Measurements from ENCODE around the gene S1PR3.
A peak's percentile ranks its signal among the peaks of the same experiment; 100 is the strongest.

The S1PR3 gene

DNA sequence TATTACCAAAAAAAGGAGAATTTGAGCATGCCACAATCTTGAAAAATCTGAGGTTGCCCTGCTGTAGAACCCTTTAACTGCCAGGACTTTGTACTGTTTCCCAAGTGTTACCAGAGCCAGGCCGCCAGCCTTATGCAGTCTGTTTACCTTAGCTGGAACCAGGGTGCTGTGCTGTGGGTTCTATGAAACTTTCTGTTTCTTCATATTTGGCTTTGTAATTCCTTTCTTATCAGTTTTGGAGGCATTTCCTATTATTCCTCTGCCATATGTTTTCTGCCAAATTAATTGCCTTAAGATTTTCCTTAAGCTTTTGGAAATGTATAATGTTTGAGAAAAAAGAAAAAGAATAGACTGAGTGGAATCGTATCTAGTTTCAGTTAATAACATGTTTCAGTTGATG is 2.1 kb downstream of the S1PR3 start:
- DNase-seq (ENCODE audit: low spot score), result no peak

DNA sequence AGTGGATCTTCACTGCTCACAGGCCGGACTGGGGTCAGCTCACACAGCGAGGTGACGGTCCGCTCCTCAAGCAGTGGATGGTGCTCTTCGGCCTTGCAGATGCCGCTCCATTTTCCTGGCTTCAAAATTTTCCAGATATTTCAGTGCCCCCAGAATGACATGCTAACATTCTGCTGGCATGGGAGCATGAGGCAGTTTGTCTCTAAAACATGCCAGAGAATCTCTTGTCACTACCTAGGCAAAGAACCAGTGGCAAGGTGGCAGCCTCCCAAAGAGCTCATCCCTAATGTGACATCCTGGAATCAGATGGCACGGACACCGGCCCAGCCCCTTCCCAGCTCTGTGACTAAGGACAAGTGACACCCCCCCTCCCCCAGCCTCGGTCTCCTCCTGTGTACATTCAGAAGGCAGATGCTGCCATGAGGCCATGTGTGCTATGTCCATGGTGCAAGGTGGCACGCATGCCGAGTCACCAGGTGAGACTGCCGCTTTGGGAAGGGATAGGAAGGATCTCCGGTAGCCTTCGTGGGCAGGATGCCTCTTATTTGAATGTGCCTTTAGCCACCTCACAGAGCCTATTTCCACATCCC is 2.7 kb downstream of the S1PR3 start:
- no peak for DNase-seq (ENCODE audit: low spot score)

DNA sequence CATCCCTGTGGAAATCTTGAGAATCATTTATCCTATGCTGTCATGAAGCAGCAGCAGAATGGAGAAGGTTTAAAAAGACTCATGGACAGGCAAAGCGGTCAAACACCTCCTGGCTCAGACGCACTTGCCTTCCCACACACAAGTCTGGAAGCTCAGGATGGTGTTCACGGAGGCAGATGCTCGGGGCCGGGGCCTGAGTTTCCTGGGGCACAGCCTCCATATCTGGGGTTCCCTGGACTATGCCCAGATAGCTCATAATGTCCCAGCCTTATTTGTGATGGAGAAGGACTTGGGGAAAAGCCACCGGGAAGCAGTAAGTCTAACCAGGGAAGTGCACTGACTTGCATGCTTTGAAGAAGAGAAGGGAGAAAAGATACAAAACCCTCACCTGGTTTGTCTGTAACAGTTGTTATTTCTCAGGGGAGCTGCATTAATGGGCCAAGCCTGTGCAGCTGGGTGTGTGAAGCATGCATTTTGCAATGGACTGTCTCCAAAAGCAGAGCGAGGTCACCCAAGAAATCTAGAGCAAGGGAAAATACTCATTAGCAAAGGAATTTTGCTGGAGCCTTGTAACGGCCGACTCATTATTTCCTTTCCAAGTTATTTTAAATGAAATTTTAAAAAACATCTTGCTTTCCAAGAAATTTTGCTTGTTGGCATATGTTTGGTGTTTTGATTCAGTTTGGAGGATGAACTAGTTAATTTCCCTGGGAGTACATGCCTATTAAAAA is 3.4 kb downstream of the S1PR3 start:
- DNase-seq (ENCODE audit: low spot score), result no peak

DNA sequence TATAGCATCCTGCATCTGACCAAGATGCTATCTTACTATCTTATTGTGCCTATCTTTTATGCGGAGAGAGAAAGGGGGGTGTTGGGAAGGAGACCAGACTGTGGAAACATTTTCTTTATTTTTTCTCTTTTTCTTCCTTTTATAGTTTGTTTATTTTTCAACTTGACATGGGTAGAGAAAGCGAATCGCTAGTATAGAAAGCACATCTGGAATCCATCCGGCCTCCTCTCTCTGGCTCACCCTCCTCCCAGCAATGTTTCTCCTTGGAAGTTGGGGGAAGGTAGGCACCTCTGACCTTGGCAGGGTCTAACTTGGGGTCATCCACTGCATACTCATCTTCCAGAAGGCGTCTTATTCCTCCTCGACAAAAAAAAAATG is 3.9 kb downstream of the S1PR3 start:
- DNase-seq (ENCODE audit: low spot score), result no peak

DNA sequence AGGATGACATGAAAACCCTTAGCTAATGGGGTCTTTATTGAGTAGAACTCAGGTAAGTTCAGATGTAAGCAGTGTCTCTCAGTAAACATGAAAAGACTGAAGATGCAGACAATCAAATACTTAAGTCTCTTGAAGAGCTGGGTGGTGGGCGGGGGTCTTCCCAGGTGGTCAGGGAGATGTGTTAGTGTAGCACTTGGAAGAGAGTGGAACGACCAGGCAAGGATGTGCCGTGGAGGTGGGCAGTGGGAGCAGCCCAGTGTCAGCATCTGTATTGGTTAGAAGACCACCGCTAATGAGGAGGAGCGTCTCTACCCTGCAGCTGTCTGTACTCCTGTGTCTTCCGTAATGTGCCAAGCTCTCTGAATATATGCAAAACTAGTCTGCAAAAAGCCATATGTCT is 4.4 kb downstream of the S1PR3 start:
- DNase-seq (ENCODE audit: low spot score), result no peak

DNA sequence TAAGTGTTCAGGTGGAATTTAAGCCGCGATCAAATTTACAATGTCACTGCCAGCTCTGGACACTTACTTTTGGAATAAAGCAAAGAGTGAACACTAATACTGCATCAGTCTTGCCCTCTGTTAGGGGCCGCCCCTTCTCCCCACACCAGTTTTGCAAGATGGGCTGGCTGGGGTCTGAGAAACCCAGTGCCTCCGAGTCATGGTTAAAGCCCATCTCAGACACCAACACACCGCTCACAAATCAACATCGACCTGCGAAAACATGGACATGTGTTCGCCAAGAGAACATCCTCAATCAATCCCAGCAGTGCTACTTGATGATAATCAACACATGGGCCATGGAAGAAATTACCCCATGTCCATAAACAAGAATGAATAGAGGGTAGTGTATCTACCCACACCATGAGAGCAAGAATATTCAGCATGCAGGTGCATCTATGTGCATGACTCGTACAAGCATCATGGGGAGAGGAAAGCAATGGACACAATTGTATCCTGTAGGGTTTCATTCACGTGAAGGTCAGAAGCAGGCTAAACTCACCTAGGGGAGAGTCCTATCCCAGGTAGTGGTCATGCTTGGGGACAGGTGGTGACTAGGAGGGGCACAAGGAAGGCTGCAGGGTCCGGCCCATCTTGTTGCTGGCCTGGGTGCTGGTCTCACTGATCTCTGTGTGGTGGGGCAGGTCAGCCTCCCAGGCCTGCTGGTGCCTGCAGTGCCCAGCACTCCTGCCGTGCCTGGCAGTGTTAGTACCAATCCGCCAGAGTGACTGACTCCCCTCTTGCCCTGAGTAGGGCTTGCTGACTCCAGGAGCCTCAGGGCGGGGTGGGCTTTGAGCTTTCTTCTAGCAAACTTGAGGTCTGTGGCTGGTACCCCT is 5.0 kb downstream of the S1PR3 start:
- no peak for DNase-seq (ENCODE audit: low spot score)

DNA sequence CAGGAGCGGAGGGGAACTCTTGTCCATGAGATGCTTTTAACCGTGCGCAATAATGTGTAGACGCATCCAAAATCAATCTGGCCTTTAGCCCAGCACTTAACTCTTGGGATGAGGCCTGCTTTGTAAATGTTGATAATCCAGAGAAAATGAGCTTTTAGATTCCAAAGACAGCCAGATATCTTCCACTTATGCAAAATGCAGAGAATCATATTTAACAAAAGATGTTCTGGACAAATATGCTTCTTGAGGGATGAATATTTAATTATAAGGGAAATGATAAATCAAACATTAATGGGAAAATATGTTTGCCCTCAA is 5.6 kb downstream of the S1PR3 start:
- no peak for DNase-seq (ENCODE audit: low spot score)

DNA sequence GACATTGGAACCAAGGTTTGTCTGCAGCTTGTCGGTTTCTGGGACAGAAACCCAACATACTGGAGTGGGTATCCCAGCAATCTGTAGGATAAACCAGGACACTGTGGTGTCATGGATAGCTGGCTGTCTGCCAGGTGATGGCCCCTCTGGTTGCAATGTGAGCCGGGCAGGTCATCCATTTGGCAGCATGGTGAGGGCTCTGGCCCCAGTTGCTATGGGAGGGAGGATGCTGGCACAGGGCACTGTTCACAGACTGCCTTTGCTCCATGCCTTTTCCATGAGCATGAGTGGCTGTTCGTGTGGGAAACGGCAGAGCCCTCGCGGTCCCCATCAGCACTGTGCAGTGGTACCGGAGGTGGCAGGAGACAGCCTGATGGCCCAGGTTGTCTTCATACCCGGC is 6.4 kb downstream of the S1PR3 start:
- DNase-seq (ENCODE audit: low spot score), result no peak

DNA sequence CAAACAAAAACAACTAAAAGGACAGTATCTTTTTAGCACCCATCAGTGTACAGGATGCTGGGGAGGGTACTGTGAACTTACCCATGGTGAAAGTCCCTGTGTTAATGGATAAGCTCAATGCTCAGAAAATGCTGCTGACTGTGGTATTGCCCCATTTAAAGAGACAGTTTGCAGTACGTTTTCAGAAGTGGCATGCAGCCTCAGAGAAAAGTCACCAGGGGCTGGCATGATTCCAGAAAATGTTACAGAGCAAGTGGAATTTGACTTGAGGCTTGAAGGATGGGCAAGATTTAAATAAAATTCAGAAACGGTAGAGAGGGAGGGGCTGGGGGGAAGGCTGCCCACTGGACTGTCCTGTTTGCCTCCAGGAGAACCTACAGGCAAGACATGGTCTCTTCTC is 7.2 kb downstream of the S1PR3 start:
- DNase-seq (ENCODE audit: low spot score), result no peak

DNA sequence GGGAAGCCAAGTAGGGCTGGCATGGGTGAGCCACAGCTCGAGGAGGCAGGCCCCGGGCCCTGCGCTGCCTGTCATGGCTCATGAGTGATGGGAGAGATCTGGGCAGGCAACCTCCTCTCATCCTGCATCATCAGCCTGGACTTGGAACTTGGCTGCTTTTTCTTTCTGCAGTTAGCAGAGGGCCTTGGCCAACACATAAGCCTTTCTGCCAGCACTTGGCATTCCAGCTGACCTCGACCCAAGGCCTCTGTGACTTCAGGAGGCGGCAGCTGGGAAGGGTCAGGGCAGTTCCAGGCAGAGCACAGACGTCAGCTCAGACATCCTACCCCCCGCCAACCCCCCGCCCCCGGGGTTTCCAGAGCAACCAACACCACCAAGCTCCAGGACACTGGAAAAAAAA is 7.6 kb downstream of the S1PR3 start:
- DNase-seq (ENCODE audit: low spot score), result no peak

DNA sequence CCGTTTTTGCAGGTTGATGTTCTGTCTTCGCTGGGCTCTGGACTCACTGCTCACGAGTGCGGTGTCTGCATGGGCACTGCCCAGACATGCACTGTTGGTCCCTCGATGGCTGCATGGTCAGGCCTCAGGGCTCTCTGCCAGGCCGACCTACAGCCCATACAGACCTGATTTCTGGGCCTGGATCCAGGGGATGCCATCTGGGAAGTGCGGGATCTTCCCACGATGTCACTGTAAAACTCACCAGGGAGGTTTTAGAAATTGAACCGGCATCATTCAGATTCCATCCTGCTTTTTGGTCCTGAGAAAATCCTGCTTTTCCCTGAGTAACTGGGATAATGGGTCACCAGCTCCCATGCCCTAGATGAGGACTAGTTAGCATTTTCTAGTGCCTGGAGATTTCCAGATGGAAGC is 9.1 kb downstream of the S1PR3 start:
- no peak for DNase-seq (ENCODE audit: low spot score)

DNA sequence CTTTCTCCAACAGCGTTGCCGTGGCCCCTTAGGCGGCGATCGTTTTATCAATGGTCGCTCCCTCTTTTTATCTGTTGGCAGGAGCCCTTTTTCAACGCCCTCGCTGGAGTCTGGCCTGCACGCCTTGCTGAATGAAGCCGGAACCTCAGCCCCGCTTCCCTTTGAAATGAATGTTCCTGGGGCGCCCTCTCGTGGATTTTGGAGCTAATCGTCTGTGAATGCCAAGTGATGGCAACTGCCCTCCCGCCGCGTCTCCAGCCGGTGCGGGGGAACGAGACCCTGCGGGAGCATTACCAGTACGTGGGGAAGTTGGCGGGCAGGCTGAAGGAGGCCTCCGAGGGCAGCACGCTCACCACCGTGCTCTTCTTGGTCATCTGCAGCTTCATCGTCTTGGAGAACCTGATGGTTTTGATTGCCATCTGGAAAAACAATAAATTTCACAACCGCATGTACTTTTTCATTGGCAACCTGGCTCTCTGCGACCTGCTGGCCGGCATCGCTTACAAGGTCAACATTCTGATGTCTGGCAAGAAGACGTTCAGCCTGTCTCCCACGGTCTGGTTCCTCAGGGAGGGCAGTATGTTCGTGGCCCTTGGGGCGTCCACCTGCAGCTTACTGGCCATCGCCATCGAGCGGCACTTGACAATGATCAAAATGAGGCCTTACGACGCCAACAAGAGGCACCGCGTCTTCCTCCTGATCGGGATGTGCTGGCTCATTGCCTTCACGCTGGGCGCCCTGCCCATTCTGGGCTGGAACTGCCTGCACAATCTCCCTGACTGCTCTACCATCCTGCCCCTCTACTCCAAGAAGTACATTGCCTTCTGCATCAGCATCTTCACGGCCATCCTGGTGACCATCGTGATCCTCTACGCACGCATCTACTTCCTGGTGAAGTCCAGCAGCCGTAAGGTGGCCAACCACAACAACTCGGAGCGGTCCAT is 10.0 kb downstream of the S1PR3 start:
- peak; percentile 87 for DNase-seq (ENCODE audit: low spot score)

DNA sequence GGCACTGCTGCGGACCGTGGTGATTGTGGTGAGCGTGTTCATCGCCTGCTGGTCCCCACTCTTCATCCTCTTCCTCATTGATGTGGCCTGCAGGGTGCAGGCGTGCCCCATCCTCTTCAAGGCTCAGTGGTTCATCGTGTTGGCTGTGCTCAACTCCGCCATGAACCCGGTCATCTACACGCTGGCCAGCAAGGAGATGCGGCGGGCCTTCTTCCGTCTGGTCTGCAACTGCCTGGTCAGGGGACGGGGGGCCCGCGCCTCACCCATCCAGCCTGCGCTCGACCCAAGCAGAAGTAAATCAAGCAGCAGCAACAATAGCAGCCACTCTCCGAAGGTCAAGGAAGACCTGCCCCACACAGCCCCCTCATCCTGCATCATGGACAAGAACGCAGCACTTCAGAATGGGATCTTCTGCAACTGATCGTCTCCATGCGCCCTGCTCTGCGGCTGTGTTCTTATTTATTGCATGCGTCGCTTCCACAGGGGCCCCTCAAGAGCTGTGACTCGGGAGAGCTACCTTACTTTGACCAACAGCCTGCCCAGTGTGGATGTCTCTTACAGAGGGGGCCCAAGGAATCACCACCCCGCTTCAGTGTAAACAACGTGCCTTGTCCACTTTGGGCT is 10.8 kb downstream of the S1PR3 start:
- DNase-seq (ENCODE audit: low spot score), result no peak

DNA sequence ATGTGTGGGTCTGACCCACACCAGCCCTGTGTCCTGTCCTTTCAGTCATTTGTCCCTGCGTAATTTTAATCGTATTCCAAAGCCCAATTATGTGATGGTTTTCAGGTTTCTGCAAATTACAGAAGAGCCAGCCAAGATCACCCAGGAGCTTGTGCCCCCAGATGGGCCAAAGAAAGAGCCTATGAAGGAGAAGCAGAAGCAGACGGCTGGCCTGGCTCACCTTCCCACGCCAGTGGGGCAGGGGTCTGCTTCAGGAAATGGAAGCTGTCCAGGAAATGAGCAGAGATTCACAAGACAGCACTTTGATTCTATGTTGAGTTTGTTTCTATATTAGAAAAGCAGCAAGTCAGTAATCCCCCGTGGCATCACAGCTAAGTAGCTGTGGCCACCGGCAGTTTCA is 11.7 kb downstream of the S1PR3 start:
- DNase-seq (ENCODE audit: low spot score), result no peak

DNA sequence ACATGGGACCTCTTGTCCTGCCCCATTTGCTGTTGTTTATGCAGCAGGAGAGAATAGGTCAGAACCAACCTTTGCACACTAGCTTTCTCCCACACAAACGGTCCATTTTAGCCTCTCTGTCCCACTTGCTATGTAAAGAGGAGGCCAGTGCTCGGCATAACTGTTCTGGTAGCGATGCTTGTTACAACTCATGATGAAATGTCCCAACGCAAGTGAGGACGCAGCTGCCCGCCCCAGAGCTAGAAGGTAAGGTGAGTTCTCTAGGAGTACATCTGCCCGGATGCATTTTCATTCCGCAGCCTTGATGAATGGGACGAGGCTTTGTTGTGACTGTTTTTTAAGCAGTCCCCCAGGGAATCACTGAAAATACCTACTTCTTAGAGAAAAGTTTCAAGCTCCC is 14.1 kb downstream of the S1PR3 start:
- no peak for DNase-seq (ENCODE audit: low spot score)

DNA sequence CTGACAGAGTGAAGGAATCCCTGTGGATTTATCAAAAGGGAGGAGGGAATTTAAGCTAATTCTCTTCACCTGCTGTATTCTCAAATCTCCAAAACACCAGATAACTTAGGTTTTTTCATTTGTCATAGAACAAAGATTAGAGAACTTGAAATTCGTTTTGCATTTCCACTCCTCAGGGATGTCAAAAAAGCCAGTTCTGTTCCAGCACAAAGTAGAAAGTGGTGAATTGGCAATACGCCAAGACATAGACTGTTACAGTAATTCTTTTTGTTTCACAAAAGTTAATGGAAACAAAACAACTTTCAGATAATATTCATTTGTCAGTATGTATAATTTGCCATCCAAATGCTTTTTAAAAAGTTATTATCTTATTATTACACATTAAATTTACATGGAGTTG is 15.0 kb downstream of the S1PR3 start:
- no peak for DNase-seq (ENCODE audit: low spot score)

DNA sequence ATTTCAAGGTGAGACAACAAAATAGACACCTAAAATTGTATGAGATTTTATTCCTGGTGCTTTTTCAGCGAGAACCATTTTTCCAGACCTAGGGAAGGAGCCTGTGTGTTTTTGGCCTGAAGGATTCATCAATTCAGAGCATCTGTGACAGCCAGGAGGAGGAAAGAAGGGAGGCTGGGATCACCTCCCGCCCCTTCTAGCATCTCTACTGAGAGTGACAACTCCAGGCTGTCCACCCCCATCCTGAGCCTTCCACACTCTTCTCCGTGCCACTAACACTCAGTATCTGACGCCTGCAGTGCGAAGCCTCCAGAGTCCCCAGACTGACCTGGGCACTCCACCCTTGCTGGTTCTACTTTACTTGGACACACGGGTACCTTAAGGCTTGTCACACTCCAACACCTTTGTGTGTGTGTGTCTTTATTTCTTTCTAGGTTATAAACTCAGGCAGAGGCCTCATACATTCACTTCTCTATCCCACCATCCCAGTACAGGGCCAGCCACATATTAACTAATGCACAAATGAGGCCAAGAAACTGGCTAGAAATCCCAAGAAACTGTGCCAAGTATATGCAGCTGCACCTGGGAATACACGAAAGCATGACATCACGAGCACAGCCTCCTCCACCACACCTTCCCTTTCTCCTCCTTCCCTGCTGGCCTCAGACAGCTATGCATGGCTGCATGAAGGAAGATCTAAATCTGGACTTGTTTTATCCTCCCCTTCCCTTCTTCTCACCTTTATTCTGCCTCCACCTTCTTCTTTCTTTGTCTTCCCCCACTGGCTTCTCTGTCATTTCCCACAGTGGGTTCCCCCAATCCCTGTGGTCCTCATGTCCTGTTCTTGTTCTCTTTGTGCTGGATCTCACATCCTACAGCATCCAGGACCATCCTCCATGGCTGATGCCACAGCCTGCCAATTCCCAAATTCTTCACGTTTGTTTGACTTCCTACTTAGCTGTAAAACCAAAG is 16.0 kb downstream of the S1PR3 start:
- DNase-seq (ENCODE audit: low spot score), result no peak

DNA sequence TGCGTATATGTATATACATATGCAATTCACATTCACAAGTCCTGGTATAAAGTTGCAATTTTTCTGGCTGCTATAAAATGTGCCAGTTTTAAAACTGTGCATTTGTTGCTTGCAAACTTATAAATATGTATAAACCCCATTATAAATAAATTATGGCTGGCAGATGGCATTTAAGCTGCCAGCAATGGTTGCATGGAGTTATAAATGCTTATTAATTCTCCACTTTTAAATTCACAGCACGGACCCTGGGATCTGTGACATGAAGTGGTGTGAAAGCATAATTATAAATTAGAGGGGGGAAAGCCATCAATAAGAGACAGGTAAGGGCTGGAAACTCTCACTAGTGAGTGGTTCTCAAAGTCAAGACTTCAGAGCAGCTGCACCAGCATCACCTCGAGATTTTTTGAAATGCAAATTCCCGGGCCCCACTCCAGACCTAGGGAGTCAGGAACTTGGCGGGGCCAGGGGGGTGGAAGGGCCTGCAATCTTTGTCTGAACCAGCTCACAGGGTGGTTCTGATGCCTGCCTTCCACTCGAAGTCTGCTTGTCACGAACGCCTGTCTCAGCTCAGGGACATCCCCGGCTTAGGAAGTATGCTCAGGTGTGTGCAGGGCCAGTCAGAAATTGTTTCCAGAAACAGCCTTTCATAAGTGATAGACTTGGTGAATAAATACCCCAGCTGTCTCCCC is 16.9 kb downstream of the S1PR3 start:
- no peak for DNase-seq (ENCODE audit: low spot score)

DNA sequence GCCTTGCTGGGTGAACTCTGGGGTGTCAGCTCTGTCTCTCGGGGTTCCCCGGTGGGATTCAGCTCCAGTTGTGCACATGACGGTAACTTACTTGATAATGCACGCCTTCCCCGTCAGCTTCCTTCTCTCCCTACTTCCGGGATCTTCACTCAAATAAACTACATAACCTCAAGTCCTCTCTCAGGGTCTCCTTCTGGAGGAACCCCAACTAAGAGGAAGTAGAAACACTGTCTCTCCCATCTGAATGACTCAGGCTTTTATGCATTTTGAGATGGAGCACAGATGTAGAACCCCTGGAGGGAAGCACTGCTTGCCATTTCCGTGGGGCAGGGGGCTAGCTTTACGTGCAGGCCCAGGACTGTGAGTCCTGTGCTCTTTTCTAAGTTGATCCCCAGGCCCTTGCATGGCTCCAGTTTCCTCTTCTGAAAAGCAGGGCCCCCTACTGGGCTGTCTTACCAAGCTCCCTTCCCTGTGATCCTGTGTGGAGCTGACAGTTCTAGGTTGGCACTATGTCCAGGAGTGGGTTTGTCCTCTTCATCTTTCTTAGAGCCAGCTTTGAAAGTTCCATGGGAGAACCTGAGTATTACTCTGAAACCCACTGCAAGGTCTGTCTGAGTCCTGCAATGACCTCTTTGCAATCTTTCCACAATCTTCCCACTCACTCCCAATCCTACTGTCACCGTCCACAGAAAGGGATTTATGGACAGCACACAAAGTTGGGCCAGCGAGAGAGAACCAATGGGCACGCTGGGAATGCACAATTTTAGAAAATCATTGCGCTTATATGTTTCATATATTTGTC is 17.7 kb downstream of the S1PR3 start:
- DNase-seq (ENCODE audit: low spot score), result no peak

Measured in iPS-NIHi11 (cell line).